Smooth muscle cell (in vitro differentiated cells): ENCODE measurements around the gene CADPS2. TPM values are rescaled to one million over a fixed set of nuclear protein-coding genes. Genes with fewer than 3 reads are reported as not detected.

Source experiments
- DNase-seq: peaks from one replicate; lab custom pipeline; 2025; ENCODE audit not compliant: unreplicated experiment; lab: John Stamatoyannopoulos, UW
- H2AFZ ChIP-seq: fragments of 200-600 bp; sonication (generic); 2 replicates; pipeline ENCODE4 v1.6.0; 2016; ENCODE audit warnings: antibody characterized with exemption, low read depth, mild to moderate bottlenecking
- H3F3A ChIP-seq: fragments of 200-600 bp; sonication (generic); 2 replicates; pipeline ENCODE4 v1.6.0; 2017; ENCODE audit warnings: antibody characterized with exemption, low read depth
- H3K27ac ChIP-seq: fragments of 200-600 bp; sonication (generic); 2 replicates; pipeline ENCODE4 v1.5.1; 2016; ENCODE audit warnings: low read depth, mild to moderate bottlenecking
- H3K27me3 ChIP-seq: fragments of 200-600 bp; sonication (generic); 2 replicates; pipeline ENCODE4 v1.6.1; 2016; ENCODE audit warnings: low read depth, mild to moderate bottlenecking
- H3K36me3 ChIP-seq: fragments of 200-600 bp; sonication (generic); 2 replicates; pipeline ENCODE4 v1.5.1; 2016; ENCODE audit warnings: low read depth
- H3K4me1 ChIP-seq: fragments of 200-600 bp; sonication (generic); 2 replicates; pipeline ENCODE4 v1.5.1; 2016; ENCODE audit warnings: low read depth
- H3K4me2 ChIP-seq: fragments of 200-600 bp; sonication (generic); 2 replicates; pipeline ENCODE4 v1.6.0; 2016; ENCODE audit warnings: mild to moderate bottlenecking
- H3K4me3 ChIP-seq: fragments of 200-600 bp; sonication (generic); 2 replicates; pipeline ENCODE4 v1.5.1; 2016; ENCODE audit warnings: mild to moderate bottlenecking
- H3K79me2 ChIP-seq: fragments of 200-600 bp; sonication (generic); 2 replicates; pipeline ENCODE4 v1.6.0; 2016; ENCODE audit warnings: low read depth, mild to moderate bottlenecking
- H3K9ac ChIP-seq: fragments of 200-600 bp; sonication (generic); 2 replicates; pipeline ENCODE4 v1.6.0; 2016; ENCODE audit warnings: low read depth
- H3K9me3 ChIP-seq: fragments of 200-600 bp; sonication (generic); replicated peaks from 2 replicates; pipeline ENCODE4 v1.5.1; 2016; ENCODE audit warnings: low read depth
- H4K20me1 ChIP-seq: fragments of 200-600 bp; sonication (generic); 2 replicates; pipeline ENCODE4 v1.6.0; 2016; ENCODE audit warnings: low read depth
- CTCF ChIP-seq: fragments of 200-600 bp; sonication (generic); IDR thresholded peaks from 2 replicates; pipeline ENCODE4 v1.5.1; 2017; ENCODE audit warnings: borderline replicate concordance, mild to moderate bottlenecking, antibody characterized with exemption; ENCODE audit not compliant: insufficient read depth, poor library complexity, severe bottlenecking
- WGBS: methylation state at CpG from one replicate; pipeline ENCODE4 v1.1.7; 2016; ENCODE audit warnings: low lambda C conversion rate; 5-methylcytosine and 5-hydroxymethylcytosine counted together
- polyA plus RNA-seq: library from polyadenylated mRNA; unstranded; fragments of >200 nt; fragmentation: Nextera tagmentation; extraction: Ambion mirVana; gene quantifications from 2 replicates; pipeline ENCODE4 v1.2.1, GENCODE V29; 2016
- total RNA-seq: library from RNA; depleted of rRNA; stranded (reverse); fragments of >200 nt; gene quantifications from 2 replicates; pipeline ENCODE4 v1.2.3, GENCODE V29; 2014

Gene CADPS2
- total and polyA plus RNA-seq, 2 experiments from 2014 or later: 8.5 to 15.6 TPM

GRCh38 chr7:122616951-122617350 is 269.3 kb downstream of the CADPS2 start:
- H2AFZ ChIP-seq: no peak overlapping the region
- no peaks in the 10 kb centered on the region for H3K79me2 ChIP-seq
- H3K36me3 ChIP-seq: no peaks in the 10 kb centered on the region
- H3K4me1 ChIP-seq: no peaks in the 10 kb centered on the region
- no peak overlapping the region for H3K4me2 ChIP-seq
- H4K20me1 ChIP-seq: no peaks in the 10 kb centered on the region
- no peak overlapping the region for H3K27ac ChIP-seq
- no peaks in the 10 kb centered on the region for H3K9me3 ChIP-seq
- WGBS: 88% methylated on average over 3 of the region's 3 CpGs
- no peak overlapping the region for H3K4me3 ChIP-seq
- DNase-seq: no peak
- H3F3A ChIP-seq: no peaks in the 10 kb centered on the region
- no peak overlapping the region for H3K9ac ChIP-seq
- H3K27me3 ChIP-seq: no peaks in the 10 kb centered on the region
- no peak for TF ChIP-seq CTCF

GRCh38 chr7:122605929-122606328 is 280.3 kb downstream of the CADPS2 start:
- H3K4me1 ChIP-seq: no peaks in the 10 kb centered on the region
- no peak for DNase-seq
- no peaks in the 10 kb centered on the region for H3K79me2 ChIP-seq
- no peaks in the 10 kb centered on the region for H3F3A ChIP-seq
- H3K27me3 ChIP-seq: no peaks in the 10 kb centered on the region
- no peaks in the 10 kb centered on the region for H4K20me1 ChIP-seq
- H2AFZ ChIP-seq: no peak overlapping the region
- TF ChIP-seq CTCF: no peak
- no peak overlapping the region for H3K9ac ChIP-seq
- WGBS: 97% methylated on average over 2 of the region's 2 CpGs
- H3K4me3 ChIP-seq: no peak overlapping the region
- no peak overlapping the region for H3K4me2 ChIP-seq
- H3K9me3 ChIP-seq: no peaks in the 10 kb centered on the region
- H3K27ac ChIP-seq: no peak overlapping the region
- no peaks in the 10 kb centered on the region for H3K36me3 ChIP-seq

GRCh38 chr7:122604251-122604650 is 282.0 kb downstream of the CADPS2 start:
- Histone ChIP-seq H3K36me3 (no peaks in the 10 kb centered on the region), H3K9ac (no peak overlapping the region), H3K4me3 (no peak overlapping the region), H3K79me2 (no peaks in the 10 kb centered on the region), H4K20me1 (no peaks in the 10 kb centered on the region), H3K4me2 (no peak overlapping the region), H2AFZ (no peak overlapping the region), H3F3A (no peaks in the 10 kb centered on the region), H3K27ac (no peak overlapping the region), H3K27me3 (no peaks in the 10 kb centered on the region), H3K9me3 (no peaks in the 10 kb centered on the region), H3K4me1 (no peaks in the 10 kb centered on the region)
- no peak for TF ChIP-seq CTCF
- DNase-seq: no peak

- no peak for DNase-seq
- Histone ChIP-seq H3K4me3 (no peak overlapping the region), H3K36me3 (no peaks in the 10 kb centered on the region), H2AFZ (no peak overlapping the region), H3F3A (no peaks in the 10 kb centered on the region), H3K27ac (no peak overlapping the region), H3K9me3 (no peaks in the 10 kb centered on the region), H3K4me1 (no peaks in the 10 kb centered on the region), H3K4me2 (no peak overlapping the region), H3K79me2 (no peaks in the 10 kb centered on the region), H4K20me1 (no peaks in the 10 kb centered on the region), H3K27me3 (no peaks in the 10 kb centered on the region), H3K9ac (no peak overlapping the region)
- TF ChIP-seq CTCF: no peak
- WGBS: 74% methylated on average over 2 of the region's 2 CpGs
Measured at GRCh38 chr7:122602800-122603199, 283.5 kb downstream of the CADPS2 start.
